ENCODE measurements around the gene CBX6.

Gene CBX6

DNA sequence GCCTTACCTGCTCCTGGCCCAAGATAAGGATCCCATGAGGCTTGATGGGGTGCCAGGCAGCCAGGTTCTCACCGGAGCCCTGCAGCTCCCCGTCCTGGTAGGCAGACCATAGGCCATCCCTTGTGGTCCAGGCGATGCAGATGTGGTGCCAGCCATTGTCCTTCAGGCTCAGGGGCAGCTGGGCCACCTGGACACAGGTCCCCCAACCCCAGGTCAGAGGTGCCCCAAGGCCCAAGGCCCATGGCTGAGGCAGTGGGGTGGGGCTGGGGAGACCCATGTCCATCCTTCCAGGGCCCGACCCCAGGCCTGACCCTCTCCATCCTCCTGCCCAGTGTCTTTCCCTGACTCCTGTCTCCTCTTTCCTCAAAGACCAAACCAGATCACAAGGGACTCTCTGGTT lies 48.9 kb downstream of the CBX6 start:
- DNase-seq (ENCODE audit: extremely low read depth in 1 of 2, low read depth in 1 of 2), result no peak

DNA sequence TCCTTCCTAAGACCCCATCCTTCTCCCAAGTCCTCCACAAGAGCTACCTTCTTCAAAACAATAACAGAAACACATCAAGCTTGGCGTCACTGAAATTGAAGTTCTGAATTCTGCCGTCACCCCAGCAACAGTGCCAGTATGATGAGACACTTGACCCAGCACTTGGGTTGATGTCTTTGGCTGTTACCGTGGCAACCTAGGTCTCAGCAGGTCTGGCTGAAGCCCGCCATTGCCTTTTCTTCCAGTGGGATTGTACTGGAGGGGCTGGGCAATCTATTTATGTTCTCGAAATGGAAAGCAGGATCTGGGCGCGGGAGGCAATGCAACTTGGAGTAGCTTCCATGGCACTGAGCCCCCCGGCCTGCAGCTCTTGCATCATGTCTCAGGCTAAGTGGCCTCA lies 52.0 kb downstream of the CBX6 start:
- no peak for DNase-seq (ENCODE audit: extremely low read depth in 1 of 2, low read depth in 1 of 2)

DNA sequence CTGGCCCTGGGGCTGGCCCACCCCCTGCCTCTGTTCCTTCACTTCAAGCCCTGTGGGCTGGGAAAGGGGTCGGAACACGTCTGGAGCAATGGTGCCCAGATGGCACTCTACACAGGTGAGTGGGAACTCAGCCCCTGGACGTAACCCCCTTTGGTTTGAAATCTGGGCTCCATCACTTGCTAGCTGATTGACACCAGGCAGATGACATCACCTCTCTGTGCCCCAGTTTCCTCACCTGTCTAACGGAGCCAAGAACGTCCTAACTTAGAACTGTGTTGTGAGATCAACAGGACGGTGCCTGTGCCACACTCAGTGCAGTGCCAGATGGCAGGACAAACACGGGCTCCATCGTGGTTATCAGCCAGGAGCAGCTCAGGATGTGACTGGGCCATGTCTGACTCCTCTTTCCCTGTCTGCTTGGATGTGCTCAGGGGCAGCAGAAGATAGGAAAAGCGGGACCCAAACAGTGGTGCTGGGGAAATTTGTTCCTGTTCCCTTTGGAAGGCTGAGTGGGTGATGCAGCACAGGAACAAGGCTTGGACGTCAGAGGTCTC lies 52.6 kb downstream of the CBX6 start:
- no peak for DNase-seq (ENCODE audit: extremely low read depth in 1 of 2, low read depth in 1 of 2)

DNA sequence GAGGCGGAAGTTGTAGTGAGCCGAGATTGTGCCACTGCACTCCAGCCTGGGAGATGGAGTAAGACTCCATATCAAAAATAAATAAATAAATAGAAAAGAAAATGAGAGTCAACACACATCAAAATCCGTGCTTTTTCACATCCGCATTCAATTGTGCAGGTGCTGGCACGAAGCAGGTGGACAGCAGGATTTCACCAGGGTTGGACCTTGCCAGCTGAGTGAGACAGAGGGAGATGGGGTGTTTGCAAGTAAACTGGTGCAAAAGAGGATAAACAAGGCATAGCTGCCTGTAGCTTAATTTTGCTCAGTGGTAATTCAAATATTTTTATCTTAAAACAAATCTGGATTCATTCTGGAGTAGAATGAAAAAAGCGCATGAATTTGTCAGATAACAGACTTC lies 54.8 kb downstream of the CBX6 start:
- no peak for DNase-seq (ENCODE audit: extremely low read depth in 1 of 2, low read depth in 1 of 2)

DNA sequence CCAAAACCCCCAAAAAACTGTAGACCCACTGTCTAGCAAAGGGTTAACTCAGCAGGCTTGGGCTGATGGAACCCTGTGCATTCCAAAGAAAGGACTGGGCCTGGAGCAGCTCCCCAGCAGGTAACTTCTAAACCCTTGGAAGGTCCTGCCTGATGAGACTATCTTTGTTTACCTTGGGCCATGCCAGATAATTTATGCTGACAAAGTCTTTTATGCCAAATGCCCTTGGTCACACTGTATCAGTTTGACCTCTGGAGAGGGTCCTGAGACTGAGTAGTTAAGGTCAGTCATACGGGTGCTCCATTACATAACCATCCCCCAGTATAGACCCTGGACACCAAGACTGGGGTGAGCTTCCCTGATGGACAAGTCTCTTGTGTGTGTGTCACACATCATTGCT lies 56.2 kb downstream of the CBX6 start:
- DNase-seq (ENCODE audit: extremely low read depth in 1 of 2, low read depth in 1 of 2), result no peak

All from stimulated activated CD8-positive, alpha-beta memory T cell treated with anti-CD3 and anti-CD28 coated beads, Interleukin-7, amount 100 ng/mL, for 48 hours (primary cell).